ENCODE data around the gene SDS.

Gene SDS

DNA sequence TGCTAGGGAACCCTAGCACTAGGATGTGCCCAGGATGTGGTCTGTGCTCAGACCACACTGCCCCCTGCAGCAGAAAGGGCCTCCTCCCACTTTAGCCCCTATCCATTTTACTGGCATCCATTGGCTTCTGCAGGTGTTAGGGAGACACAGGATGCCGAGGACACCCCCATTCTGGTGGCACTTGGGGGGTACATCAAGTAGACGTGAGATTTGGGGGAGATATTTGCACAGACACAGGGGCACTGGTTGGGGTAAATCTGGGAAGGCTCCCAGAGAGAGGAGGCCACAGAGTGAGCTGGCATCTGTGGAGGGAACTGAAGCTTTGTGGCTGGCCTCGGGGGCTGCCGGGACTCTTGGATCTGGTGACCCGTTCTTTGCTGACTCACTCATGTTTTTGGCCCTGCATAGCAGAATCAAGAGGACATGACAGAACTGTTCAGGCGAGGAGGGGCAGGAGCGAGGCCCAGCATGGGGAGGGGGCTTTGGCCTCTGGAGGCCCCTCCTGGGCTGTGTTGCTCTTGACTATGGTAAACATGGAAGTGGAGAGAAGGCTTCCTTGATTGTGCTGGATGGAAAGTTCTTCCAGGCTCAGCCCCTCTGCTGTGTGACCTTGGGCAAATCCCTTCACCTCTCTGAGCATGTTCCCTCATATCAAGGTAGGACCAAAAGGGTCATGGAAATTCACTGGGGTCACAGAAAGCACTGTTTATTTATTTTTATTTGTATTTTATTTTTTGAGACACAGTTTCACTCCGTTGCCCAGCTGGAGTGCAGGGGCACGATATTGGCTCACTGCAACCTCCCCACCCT, 43.5 kb downstream of the SDS start:
- no peaks in the 10 kb centered on the region for H3K27me3 ChIP-seq (ENCODE audit: control insufficient read depth in 3 of 3, insufficient read depth in 3 of 3, low read depth in 1 of 3, low read length in 3 of 3)
- no peak for DNase-seq (ENCODE audit: low spot score)
- no peak overlapping the region for H3K23ac ChIP-seq (ENCODE audit: low read depth, low read length, poor library complexity)
- H4K91ac ChIP-seq (ENCODE audit: low read depth, low read length, poor library complexity) = no peak overlapping the region
- H2AFZ ChIP-seq (ENCODE audit: low read length) = no peak overlapping the region
- WGBS, 2 donors (ENCODE audit: extremely low coverage in 2 of 2, insufficient read length in 2 of 2, insufficient replicate concordance in 1 of 2) = no CpG with 5 or more reads among the region's 9 CpGs
- H3K4ac ChIP-seq (ENCODE audit: low read length) = no peak overlapping the region
- no peak overlapping the region for H2AK5ac ChIP-seq (ENCODE audit: low read depth, low read length)
- H2BK12ac ChIP-seq (ENCODE audit: low read length) = no peak overlapping the region
- H3K4me2 ChIP-seq (ENCODE audit: insufficient read depth, low read length, poor library complexity, severe bottlenecking) = no peak overlapping the region
- H3K36me3 ChIP-seq (replicated peaks in 1 of 2; ENCODE audit: control insufficient read depth in 2 of 2, insufficient read depth in 2 of 2, low read length in 2 of 2) = peaks cover 1 to 11% of the 10 kb centered on the region in 2 donors
- peaks cover 6 to 9% of the 10 kb centered on the region in 2 donors for H3K4me1 ChIP-seq (ENCODE audit: control insufficient read depth in 2 of 2, insufficient read depth in 1 of 2, low read depth in 1 of 2, low read length in 2 of 2)
- no peak overlapping the region for H3K18ac ChIP-seq (ENCODE audit: low read length)
- H3K9me3 ChIP-seq (replicated peaks in 1 of 2; ENCODE audit: control insufficient read depth in 2 of 2, insufficient read depth in 1 of 2, low read depth in 1 of 2, low read length in 2 of 2) = no peaks in the 10 kb centered on the region
- H2BK5ac ChIP-seq (ENCODE audit: low read length) = no peak overlapping the region
- no peak overlapping the region for H2BK120ac ChIP-seq (ENCODE audit: low read depth, low read length)
- H3K79me1 ChIP-seq (ENCODE audit: low read depth, low read length) = peaks cover 5% of the 10 kb centered on the region
- no peak overlapping the region for H3K14ac ChIP-seq (ENCODE audit: low read length)
- no peak overlapping the region for H4K8ac ChIP-seq (ENCODE audit: low read depth, low read length)
- no peak overlapping the region for H2BK15ac ChIP-seq (ENCODE audit: low read length)
- H3K27ac ChIP-seq (replicated peaks; ENCODE audit: low read length) = no peak overlapping the region
- peak overlapping the region in 1 of 2 donors; percentile 98 for H3K4me3 ChIP-seq (ENCODE audit: low read length in 2 of 2)
- H3K9ac ChIP-seq (ENCODE audit: low read depth, low read length, poor library complexity) = no peak overlapping the region

- Histone ChIP-seq H3K4me1 (ENCODE audit: control insufficient read depth in 2 of 2, insufficient read depth in 1 of 2, low read depth in 1 of 2, low read length in 2 of 2) (peaks cover 6 to 9% of the 10 kb centered on the region in 2 donors), H2BK120ac (ENCODE audit: low read depth, low read length) (no peak overlapping the region), H4K91ac (ENCODE audit: low read depth, low read length, poor library complexity) (no peak overlapping the region), H3K14ac (ENCODE audit: low read length) (peak overlapping the region; percentile 14), H2BK15ac (ENCODE audit: low read length) (no peak overlapping the region), H3K27me3 (ENCODE audit: control insufficient read depth in 3 of 3, insufficient read depth in 3 of 3, low read depth in 1 of 3, low read length in 3 of 3) (no peaks in the 10 kb centered on the region), H2AK5ac (ENCODE audit: low read depth, low read length) (no peak overlapping the region), H3K9ac (ENCODE audit: low read depth, low read length, poor library complexity) (peak overlapping the region; percentile 89), H3K4me2 (ENCODE audit: insufficient read depth, low read length, poor library complexity, severe bottlenecking) (peak overlapping the region; percentile 89), H3K23ac (ENCODE audit: low read depth, low read length, poor library complexity) (peak overlapping the region; percentile 51), H3K36me3 (replicated peaks in 1 of 2; ENCODE audit: control insufficient read depth in 2 of 2, insufficient read depth in 2 of 2, low read length in 2 of 2) (peaks cover 0 to 6% of the 10 kb centered on the region in 2 donors), H3K4me3 (ENCODE audit: low read length in 2 of 2) (peak overlapping the region; percentile 94 to 98), H3K79me1 (ENCODE audit: low read depth, low read length) (peaks cover 5% of the 10 kb centered on the region), H2AFZ (ENCODE audit: low read length) (peak overlapping the region; percentile 99), H3K9me3 (replicated peaks in 1 of 2; ENCODE audit: control insufficient read depth in 2 of 2, insufficient read depth in 1 of 2, low read depth in 1 of 2, low read length in 2 of 2) (no peaks in the 10 kb centered on the region), H2BK12ac (ENCODE audit: low read length) (no peak overlapping the region), H4K8ac (ENCODE audit: low read depth, low read length) (no peak overlapping the region), H3K27ac (replicated peaks; ENCODE audit: low read length) (no peak overlapping the region), H2BK5ac (ENCODE audit: low read length) (no peak overlapping the region), H3K4ac (ENCODE audit: low read length) (peak overlapping the region; percentile 57), H3K18ac (ENCODE audit: low read length) (peak overlapping the region; percentile 93)
- no CpG with 5 or more reads among the region's 11 CpGs for WGBS, 2 donors (ENCODE audit: extremely low coverage in 2 of 2, insufficient read length in 2 of 2, insufficient replicate concordance in 1 of 2)
- DNase-seq (ENCODE audit: low spot score) = no peak
Measured at GRCh38 chr12:113359133-113359938, 44.4 kb downstream of the SDS start.

DNA sequence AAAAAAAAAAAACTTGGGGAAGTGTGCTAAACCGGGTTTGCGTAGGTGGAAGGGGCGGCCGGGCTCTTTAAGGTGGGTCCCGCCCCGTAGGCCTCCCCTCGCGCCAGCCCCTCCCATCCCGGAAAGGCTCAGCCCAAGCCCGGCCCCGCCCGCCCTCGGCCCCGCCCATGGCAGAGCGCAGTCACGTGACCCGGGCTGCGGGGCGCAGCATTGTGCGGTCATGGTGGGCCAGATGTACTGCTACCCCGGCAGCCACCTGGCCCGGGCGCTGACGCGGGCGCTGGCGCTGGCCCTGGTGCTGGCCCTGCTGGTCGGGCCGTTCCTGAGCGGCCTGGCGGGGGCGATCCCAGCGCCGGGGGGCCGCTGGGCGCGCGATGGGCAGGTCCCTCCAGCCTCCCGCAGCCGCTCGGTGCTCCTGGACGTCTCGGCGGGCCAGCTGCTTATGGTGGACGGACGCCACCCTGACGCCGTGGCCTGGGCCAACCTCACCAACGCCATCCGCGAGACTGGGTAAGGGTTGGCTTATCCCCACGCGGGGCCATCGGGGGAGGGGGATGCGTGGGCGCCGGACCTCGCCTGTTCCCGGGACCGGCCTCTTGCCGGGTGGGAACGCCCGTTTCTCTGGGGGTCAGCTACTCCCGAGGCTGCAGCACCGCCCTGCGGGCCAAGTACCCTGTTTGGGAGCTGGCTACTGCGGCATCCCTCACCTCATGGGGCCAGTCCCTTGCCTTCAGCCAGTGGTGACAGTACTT, 45.1 kb downstream of the SDS start, which contains the start of gene PLBD2:
PLBD2 (plus strand) TSS at position 207 of the 752 bp plus-strand sequence; CDS start at position 221, 14 bp downstream.
- no peak within 1 kb of the TSS for H4K91ac ChIP-seq (ENCODE audit: low read depth, low read length, poor library complexity)
- H2BK5ac ChIP-seq (ENCODE audit: low read length) = no peak within 1 kb of the TSS
- peaks cover 5% of the 10 kb centered on the region for H3K79me1 ChIP-seq (ENCODE audit: low read depth, low read length)
- H3K9me3 ChIP-seq (replicated peaks in 1 of 2; ENCODE audit: control insufficient read depth in 2 of 2, insufficient read depth in 1 of 2, low read depth in 1 of 2, low read length in 2 of 2) = no peaks in the 10 kb centered on the region
- H2AFZ ChIP-seq (ENCODE audit: low read length) = peak within 1 kb of the TSS; percentile 99
- H3K9ac ChIP-seq (ENCODE audit: low read depth, low read length, poor library complexity) = peak within 1 kb of the TSS; percentile 89
- H3K4me2 ChIP-seq (ENCODE audit: insufficient read depth, low read length, poor library complexity, severe bottlenecking) = peak within 1 kb of the TSS; percentile 89
- H3K4me3 ChIP-seq (ENCODE audit: low read length in 2 of 2) = peak within 1 kb of the TSS; percentile 94 to 98
- peak within 1 kb of the TSS; percentile 14 for H3K14ac ChIP-seq (ENCODE audit: low read length)
- H2BK120ac ChIP-seq (ENCODE audit: low read depth, low read length) = no peak within 1 kb of the TSS
- no peak within 1 kb of the TSS for H3K27ac ChIP-seq (replicated peaks; ENCODE audit: low read length)
- WGBS, 2 donors (ENCODE audit: extremely low coverage in 2 of 2, insufficient read length in 2 of 2, insufficient replicate concordance in 1 of 2) = no CpG with 5 or more reads among the region's 67 CpGs
- H3K23ac ChIP-seq (ENCODE audit: low read depth, low read length, poor library complexity) = peak within 1 kb of the TSS; percentile 51
- peak; percentile 89 for DNase-seq (ENCODE audit: low spot score)
- H2AK5ac ChIP-seq (ENCODE audit: low read depth, low read length) = no peak within 1 kb of the TSS
- H3K4ac ChIP-seq (ENCODE audit: low read length) = peak within 1 kb of the TSS; percentile 57
- peak within 1 kb of the TSS; percentile 17 for H4K8ac ChIP-seq (ENCODE audit: low read depth, low read length)
- H3K27me3 ChIP-seq (ENCODE audit: control insufficient read depth in 3 of 3, insufficient read depth in 3 of 3, low read depth in 1 of 3, low read length in 3 of 3) = no peaks in the 10 kb centered on the region
- H2BK15ac ChIP-seq (ENCODE audit: low read length) = peak within 1 kb of the TSS; percentile 92
- H3K18ac ChIP-seq (ENCODE audit: low read length) = peak within 1 kb of the TSS; percentile 93
- H3K4me1 ChIP-seq (ENCODE audit: control insufficient read depth in 2 of 2, insufficient read depth in 1 of 2, low read depth in 1 of 2, low read length in 2 of 2) = peaks cover 6 to 9% of the 10 kb centered on the region in 2 donors
- H2BK12ac ChIP-seq (ENCODE audit: low read length) = peak within 1 kb of the TSS; percentile 46
- H3K36me3 ChIP-seq (replicated peaks in 1 of 2; ENCODE audit: control insufficient read depth in 2 of 2, insufficient read depth in 2 of 2, low read length in 2 of 2) = peaks cover 0 to 6% of the 10 kb centered on the region in 2 donors
